GM19193 (cell line): ENCODE data around the gene SYT17.

Experiments
- POLR2A ChIP-seq: IDR thresholded peaks from 4 replicates; pipeline ENCODE4 v1.6.1; 2011; ENCODE audit not compliant: insufficient read depth, insufficient read length; ENCODE audit errors: extremely low read depth

Gene SYT17

DNA sequence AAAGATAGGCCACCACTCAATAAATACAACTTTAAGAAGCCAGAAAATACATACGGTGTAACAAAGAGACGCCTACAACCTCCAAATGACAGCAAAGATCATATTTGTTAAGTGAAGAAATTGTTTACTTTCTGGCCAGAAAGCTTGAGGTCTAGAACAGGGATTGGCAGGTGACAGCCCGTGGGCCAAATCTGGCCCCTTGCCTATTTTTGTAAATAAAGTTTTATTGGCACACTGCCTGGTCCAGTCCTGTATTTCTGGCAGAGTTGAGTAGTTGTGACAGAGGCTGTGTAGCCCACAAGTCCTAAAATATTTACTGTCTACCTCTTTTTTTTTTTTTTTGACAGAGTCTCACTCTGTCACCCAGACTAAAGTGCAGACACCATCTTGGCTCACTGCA is 114.1 kb downstream of the SYT17 start:
- no peak for TF ChIP-seq POLR2A

DNA sequence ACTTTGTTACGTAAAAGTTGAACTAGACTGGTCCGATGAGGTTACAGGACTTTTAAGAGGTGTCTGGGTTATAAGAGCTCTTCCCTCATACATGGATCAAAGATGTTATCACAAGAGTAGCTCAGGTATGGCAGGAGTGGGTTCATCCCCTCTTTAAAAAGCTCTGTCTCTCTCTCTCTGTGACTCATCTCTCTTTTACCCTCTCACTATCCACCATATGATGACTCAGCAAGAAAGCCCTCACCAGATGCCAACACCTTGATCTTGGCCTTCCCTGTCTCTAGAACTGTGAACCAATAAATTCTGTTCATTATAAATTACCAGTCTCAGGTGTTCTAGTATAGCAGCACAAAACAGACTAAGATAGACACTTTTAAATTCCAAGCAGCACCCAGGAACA is 115.6 kb downstream of the SYT17 start:
- TF ChIP-seq POLR2A, result no peak

DNA sequence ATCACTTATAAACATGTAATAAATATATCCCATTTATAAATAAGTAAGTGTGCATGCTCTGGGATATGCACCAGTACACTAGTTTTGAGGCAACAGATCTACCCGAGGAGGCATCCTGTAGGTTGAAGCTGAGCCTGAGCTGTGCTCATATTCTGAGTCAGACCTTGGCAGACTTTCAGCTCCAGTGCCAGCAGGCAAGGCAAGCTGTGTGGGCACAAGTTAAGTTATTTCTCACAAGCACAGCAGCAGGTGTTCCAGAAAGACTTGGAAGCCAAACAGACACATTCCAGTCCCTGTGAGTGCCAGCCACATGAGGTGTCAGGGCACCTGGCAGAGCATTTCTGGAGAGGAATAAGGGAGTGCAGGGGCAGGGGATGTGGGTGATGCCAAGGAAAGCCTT is 116.2 kb downstream of the SYT17 start:
- no peak for TF ChIP-seq POLR2A

DNA sequence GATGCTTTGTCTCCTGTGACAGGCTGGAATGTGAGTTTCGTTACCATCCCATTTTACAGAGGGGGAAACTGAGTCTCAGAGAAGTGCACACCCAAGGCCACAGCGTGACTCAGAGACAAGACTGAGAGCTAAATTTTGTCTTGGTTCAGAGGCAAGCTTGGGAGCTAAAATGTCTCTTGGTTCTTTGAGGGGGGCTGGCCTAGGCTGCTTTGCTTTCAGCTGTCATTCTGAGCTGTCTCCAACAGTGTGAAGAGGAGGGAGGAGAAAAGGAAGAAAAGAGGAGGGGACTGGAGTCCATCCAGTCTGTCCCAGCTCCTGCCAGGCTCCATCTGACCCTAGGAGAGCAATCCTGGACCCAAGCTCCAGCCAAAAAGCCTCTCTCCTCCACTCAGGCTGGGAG is 117.4 kb downstream of the SYT17 start, which contains the start of gene CLEC19A:
CLEC19A (plus strand) TSS at position 301 of the 400 bp plus-strand sequence. CDS start 121 bp downstream, outside the sequence.
- TF ChIP-seq POLR2A, result no peak

DNA sequence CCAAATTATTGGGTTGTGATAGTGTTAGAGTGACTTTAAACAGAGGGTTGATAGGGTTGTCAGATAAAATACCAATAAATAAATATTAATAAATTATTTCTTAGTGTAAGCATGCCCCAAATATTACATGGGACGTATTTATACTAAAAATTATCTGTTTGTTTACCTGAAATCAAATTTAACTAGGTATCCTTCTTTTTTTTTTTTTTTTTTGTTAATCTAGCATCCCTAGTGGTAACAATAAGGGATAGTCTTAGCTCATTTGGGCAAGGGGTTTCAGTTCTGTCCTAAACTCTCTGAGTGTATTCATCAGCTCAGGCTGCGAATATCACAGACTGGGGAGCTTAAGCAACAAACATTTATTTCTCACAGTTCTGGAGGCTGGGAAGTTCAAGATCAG is 118.8 kb downstream of the SYT17 start:
- TF ChIP-seq POLR2A, result no peak

DNA sequence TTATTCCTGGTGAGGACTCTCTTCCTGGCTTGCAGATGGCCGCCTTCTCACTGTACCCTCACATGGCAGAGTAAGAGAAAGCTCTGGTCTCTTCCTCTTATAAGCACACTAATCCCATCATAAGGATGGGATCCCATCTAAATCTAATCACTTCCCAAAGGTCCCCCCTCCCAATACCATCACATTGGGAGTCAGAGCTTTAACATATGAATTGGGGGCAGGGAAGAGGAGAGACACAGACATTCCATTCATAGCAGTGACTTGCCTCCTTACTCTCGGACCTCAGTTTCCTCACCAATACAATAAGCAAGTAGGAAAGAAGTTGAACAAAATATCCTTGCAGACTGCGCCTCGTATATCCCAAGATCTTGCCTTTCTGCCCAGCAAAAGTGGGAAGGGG is 119.2 kb downstream of the SYT17 start:
- no peak for TF ChIP-seq POLR2A

DNA sequence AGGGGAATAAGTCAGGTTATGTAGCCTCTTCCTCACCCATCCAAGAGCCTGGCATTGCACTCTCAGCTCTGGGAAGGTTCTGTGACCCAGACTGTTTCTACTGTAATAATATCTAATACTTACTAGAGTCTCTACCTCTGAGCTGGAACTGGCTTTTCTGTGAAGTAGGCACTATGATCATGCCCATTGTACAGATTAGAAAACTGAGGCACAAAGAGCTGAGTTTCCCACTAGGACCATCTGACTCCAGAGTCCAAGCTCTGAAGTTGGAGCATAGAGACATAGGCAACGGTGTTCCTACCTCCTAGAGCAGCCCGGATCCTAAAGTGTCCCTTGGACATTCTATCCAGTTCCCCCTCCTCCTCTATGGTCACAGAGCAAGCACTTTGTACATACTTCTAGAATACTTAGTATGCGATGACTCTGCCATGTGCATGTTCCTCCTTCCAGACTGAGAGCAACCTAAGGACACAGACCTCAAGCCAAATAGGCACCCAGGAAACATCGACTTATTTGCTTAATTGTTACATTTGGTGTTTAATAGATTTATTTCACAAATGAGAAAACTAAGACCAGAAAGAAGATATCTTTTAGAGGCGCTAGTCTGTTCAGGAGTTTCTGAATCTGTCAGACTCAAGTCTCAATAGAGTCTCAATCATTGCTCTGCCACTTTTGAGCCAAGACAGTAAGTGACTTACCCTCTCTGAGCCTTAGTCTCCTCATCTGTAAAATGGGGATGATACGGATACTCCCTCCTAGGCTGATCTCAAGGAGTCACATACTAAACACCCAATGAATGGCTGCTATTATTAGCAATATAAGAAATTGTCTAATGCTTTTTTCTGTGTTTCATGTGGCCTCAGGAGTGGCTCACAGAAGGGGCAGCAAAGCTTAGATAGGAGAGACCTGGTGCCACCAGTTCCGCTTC is 121.1 kb downstream of the SYT17 start:
- TF ChIP-seq POLR2A, result no peak

DNA sequence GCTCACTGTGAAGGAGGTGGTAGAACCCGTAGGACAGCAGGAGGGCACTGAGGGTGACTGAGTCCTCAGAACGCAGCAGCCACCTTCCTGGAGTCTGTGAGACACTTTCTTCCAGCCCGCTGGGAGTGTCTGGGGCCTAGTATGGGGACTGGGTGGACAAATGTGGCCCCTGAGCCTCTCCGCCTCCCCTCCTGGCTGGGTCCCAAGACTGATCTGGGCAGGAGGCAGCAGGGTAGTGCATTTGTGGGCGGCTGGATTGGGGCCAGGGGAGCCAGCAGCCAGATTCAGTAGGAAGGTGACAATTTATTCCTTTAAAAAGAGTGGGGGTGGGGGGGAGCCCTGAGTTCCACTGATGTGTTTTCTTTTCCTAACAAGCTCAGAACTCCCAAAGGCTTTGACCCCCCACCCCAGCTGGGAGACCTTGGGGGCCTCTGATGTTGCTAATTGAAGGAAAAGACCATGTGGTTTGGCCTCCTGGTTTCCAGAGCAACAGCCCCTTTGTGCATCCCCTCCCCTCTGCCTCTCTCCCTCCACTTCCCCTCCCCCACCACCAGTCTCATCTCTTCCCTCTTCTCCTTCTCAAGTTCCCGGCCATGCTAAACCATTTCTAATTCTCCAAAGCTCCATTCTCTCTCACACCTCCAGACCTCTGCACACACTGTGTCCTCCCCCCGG is 121.9 kb downstream of the SYT17 start:
- TF ChIP-seq POLR2A, result no peak

DNA sequence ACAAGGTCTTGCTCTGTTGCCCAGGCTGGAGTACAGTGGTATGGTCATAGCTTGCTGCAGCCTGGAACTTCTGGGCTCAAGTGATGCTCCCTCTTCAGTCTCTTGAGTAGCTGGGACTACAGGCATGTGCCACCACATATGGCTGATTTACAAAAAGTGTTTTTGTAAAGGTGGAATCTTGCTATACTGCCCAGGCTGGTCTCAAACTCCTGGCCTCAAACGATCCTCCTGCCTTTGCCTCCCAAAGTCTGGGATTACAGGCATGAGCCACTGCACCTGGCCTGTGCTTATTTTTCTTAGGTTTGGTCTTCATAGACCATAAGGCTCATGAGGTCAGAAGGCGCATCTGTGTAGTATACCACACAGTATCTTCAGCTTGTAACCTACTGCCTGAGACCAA is 122.8 kb downstream of the SYT17 start:
- TF ChIP-seq POLR2A, result no peak

DNA sequence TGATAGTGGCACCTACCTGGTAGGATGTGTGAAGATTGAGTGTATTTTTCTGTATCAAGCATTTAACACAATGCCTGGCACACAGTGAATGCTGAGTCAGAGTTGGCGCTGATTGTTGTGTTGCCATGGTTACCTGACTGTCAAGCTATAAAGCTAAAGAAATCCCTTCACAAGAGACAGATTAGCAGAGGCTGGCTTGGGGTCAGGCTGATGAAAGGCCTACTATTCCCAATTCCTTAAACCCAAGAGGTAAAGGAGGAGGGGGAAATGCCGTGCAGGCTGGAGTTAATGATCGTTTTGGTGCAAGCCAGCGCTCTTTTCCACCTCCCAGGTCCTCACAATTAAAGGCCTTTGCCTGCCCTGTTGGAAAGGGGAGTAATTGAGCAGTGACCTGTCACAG is 123.4 kb downstream of the SYT17 start:
- no peak for TF ChIP-seq POLR2A

DNA sequence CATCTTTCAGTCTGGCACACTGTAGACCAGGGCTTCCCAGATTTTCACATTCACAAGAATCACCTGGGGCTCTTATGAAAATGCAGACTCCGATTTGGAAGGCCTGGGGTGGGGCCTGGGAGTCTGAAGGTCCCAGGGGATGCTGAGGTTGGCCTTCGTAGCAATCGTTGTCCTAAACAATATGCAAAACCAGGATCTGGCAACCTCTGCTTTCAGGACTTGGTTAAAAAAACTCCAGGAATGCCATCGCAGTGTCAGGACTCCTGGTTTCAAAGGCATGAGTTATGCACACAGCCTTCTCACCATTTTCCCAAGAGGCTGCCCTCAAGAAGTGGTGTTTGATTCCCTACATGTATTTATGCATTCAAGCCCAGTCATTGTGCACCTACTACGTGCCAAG is 124.1 kb downstream of the SYT17 start:
- no peak for TF ChIP-seq POLR2A

DNA sequence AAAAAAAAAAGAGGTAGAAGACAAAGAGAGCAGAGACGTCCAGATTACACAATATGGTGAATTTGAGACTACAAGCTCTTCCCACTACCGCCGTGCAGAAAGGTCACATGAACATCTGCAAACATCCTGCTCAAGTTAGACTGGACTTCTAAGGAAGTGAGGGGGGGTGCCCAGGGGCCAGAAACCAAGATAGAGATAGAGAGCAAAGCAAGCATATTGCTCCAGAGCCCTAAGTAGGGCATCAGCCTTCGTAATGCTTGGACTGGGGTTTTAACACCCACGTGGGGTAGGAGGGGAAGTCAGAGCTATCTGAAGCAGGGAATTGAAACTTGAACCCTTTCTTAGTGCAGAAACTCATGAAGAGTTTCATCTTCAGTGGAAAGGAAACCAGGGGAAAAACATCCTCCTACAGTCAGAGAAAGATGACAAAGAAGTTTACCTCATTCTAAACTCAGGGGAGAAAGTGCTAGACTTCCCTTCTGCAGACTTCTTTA is 126.2 kb downstream of the SYT17 start:
- no peak for TF ChIP-seq POLR2A

DNA sequence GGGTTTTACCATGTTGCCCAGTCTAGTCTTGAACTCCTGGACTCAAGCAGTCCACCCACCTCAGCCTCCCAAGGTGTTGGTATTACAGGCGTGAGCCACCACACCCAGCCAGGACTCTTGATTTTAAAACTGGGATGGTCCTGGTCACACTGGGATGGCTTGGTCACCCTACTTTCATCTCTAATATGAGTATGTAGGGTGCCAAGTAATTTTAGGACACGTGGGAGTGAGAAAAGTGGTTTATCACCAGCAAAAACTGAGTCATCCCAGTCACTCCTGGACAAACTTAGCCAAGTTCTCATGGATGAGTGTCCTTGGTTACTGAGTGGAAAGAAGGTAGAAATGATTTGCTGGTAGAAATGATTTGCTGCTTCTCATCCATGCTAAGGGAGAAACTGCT is 127.4 kb downstream of the SYT17 start:
- TF ChIP-seq POLR2A, result no peak

DNA sequence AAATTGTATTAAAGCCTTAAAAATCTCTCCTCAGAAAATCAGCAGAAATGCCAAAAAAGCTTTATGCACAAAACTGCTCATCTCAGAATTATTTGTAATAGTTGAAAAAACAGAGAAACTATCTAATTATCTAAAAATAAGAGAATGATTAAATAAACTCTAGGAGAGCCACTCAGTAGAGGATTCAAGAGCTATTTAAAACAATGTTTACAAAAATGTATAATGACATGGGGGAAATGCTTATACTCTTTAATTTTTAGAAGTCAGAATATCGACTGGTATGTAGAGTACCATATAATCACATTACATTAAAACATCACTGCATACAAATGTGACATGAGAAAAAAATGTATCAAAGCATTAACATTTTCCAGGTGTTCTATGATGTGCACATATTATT is 129.4 kb downstream of the SYT17 start:
- TF ChIP-seq POLR2A, result no peak

DNA sequence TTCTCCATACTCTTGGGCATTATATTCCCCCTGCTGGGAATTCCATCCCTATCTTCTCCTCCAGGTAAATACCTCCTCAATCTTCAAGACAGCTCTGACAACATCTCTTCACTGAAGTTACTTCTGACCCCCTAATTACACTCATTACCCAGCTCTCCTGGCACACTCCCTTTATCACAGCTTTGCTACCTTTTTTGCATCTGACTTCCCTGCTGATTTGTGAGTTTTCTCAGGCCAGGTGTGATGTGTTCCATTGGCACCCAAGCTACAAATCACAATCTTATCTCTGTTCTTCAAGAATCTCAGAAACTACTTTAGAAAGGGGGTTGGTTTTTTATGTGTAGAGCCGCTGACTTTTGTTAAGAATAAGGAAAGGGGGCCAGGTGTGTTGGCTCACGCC is 131.5 kb downstream of the SYT17 start:
- no peak for TF ChIP-seq POLR2A

DNA sequence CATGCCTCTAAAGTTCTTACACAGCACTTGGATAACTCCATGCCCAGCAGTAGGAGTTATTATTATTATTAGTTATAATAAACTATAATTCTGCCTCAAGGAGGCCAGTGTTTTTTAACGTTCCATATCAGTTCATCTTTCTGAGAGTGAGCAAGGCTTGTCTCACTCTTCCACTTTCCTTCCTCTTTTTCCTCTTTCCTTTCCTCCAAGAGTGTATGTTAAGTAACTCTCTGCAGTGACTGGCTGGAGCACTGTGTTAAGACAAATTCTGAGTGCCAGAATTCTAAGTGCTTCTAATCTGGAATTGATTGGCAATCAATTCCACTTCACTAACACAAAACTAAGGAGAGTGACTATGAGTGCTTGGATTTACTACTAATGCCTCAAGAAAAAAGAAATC is 133.9 kb downstream of the SYT17 start:
- TF ChIP-seq POLR2A, result no peak
